ENCODE data around the gene KLB.

The KLB gene

GRCh38 chr4:39362827-39363226 is 43.9 kb upstream of the KLB start:
- peak overlapping the region; percentile 71 for H3K4me2 ChIP-seq (ENCODE audit: low read depth, low read length, poor library complexity, severe bottlenecking)
- no peaks in the 10 kb centered on the region for H3F3A ChIP-seq (ENCODE audit: low read depth)
- H3K79me2 ChIP-seq (ENCODE audit: insufficient read depth, low read length): peaks cover 81% of the 10 kb centered on the region
- no peaks in the 10 kb centered on the region for H3K27me3 ChIP-seq (ENCODE audit: insufficient read depth, low read length, poor library complexity, severe bottlenecking)
- H3K9ac ChIP-seq (ENCODE audit: low read depth, low read length, poor library complexity, severe bottlenecking): peak overlapping the region; percentile 32
- TF ChIP-seq EZH2phosphoT487 (IDR thresholded peaks at IDR 0.05; ENCODE audit: borderline replicate concordance) (no peak), CTCF (conservative IDR thresholded peaks at IDR 0.05; ENCODE audit: low read length) (no peak)
- H3K9me2 ChIP-seq (replicated peaks; ENCODE audit: low read depth, low read length): no peaks in the 10 kb centered on the region
- H2AFZ ChIP-seq (ENCODE audit: low read length): no peak overlapping the region
- H3K4me1 ChIP-seq (ENCODE audit: insufficient read depth, low read length, poor library complexity, severe bottlenecking): peaks cover 23% of the 10 kb centered on the region
- H3K9me3 ChIP-seq (ENCODE audit: insufficient read depth, low read depth, low read length): no peaks in the 10 kb centered on the region
- no peaks in the 10 kb centered on the region for H3K36me3 ChIP-seq (ENCODE audit: insufficient read depth, low read length)
- H3K4me3 ChIP-seq (ENCODE audit: low read length, poor library complexity, severe bottlenecking): peak overlapping the region; percentile 94
- H4K20me1 ChIP-seq (ENCODE audit: insufficient read depth, low read length, poor library complexity, severe bottlenecking): peaks cover 61% of the 10 kb centered on the region

- Histone ChIP-seq H4K20me1 (ENCODE audit: insufficient read depth, low read length, poor library complexity, severe bottlenecking) (peaks cover 53% of the 10 kb centered on the region), H3K4me2 (ENCODE audit: low read depth, low read length, poor library complexity, severe bottlenecking) (peak overlapping the region; percentile 71), H3K9me3 (ENCODE audit: insufficient read depth, low read depth, low read length) (no peaks in the 10 kb centered on the region), H3K4me3 (ENCODE audit: low read length, poor library complexity, severe bottlenecking) (peak overlapping the region; percentile 94), H3K27me3 (ENCODE audit: insufficient read depth, low read length, poor library complexity, severe bottlenecking) (no peaks in the 10 kb centered on the region), H3K9ac (ENCODE audit: low read depth, low read length, poor library complexity, severe bottlenecking) (peak overlapping the region; percentile 32), H3K4me1 (ENCODE audit: insufficient read depth, low read length, poor library complexity, severe bottlenecking) (peaks cover 16% of the 10 kb centered on the region), H2AFZ (ENCODE audit: low read length) (no peak overlapping the region), H3F3A (ENCODE audit: low read depth) (no peaks in the 10 kb centered on the region), H3K36me3 (ENCODE audit: insufficient read depth, low read length) (no peaks in the 10 kb centered on the region), H3K79me2 (ENCODE audit: insufficient read depth, low read length) (peaks cover 70% of the 10 kb centered on the region), H3K9me2 (replicated peaks; ENCODE audit: low read depth, low read length) (no peaks in the 10 kb centered on the region)
- TF ChIP-seq EZH2phosphoT487 (IDR thresholded peaks at IDR 0.05; ENCODE audit: borderline replicate concordance): no peak
- no peak for TF ChIP-seq CTCF (conservative IDR thresholded peaks at IDR 0.05; ENCODE audit: low read length)
Measured at GRCh38 chr4:39363773-39364393, 42.8 kb upstream of the KLB start.

GRCh38 chr4:39365360-39365759 is 41.4 kb upstream of the KLB start:
- Histone ChIP-seq H4K20me1 (ENCODE audit: insufficient read depth, low read length, poor library complexity, severe bottlenecking) (peaks cover 50% of the 10 kb centered on the region), H3K4me3 (ENCODE audit: low read length, poor library complexity, severe bottlenecking) (peak overlapping the region; percentile 94), H3K27me3 (ENCODE audit: insufficient read depth, low read length, poor library complexity, severe bottlenecking) (no peaks in the 10 kb centered on the region), H3K9ac (ENCODE audit: low read depth, low read length, poor library complexity, severe bottlenecking) (peak overlapping the region; percentile 90), H3K36me3 (ENCODE audit: insufficient read depth, low read length) (no peaks in the 10 kb centered on the region), H3K79me2 (ENCODE audit: insufficient read depth, low read length) (peaks cover 58% of the 10 kb centered on the region), H3K9me2 (replicated peaks; ENCODE audit: low read depth, low read length) (no peaks in the 10 kb centered on the region), H3F3A (ENCODE audit: low read depth) (no peaks in the 10 kb centered on the region), H3K4me1 (ENCODE audit: insufficient read depth, low read length, poor library complexity, severe bottlenecking) (peaks cover 14% of the 10 kb centered on the region), H3K9me3 (ENCODE audit: insufficient read depth, low read depth, low read length) (no peaks in the 10 kb centered on the region), H2AFZ (ENCODE audit: low read length) (peak overlapping the region; percentile 98; the same call in 1 of the 2 replicates), H3K4me2 (ENCODE audit: low read depth, low read length, poor library complexity, severe bottlenecking) (peak overlapping the region; percentile 71)
- no peak for TF ChIP-seq CTCF (conservative IDR thresholded peaks at IDR 0.05; ENCODE audit: low read length)
- no peak for TF ChIP-seq EZH2phosphoT487 (IDR thresholded peaks at IDR 0.05; ENCODE audit: borderline replicate concordance)

All from Loucy (cell line).